Measurements from ENCODE around the gene SCN3A.
A peak's percentile ranks its signal among the peaks of the same experiment; 100 is the strongest.

SCN3A gene

GRCh38 chr2:165191096-165191728, 12.6 kb downstream of the SCN3A start:
- DNase-seq (ENCODE audit: low read depth): no peak

GRCh38 chr2:165185633-165186032, 18.2 kb downstream of the SCN3A start:
- DNase-seq (ENCODE audit: low read depth): no peak

GRCh38 chr2:165182029-165182428, 21.8 kb downstream of the SCN3A start:
- no peak for DNase-seq (ENCODE audit: low read depth)

GRCh38 chr2:165176780-165177179, 27.1 kb downstream of the SCN3A start:
- no peak for DNase-seq (ENCODE audit: low read depth)

GRCh38 chr2:165173215-165173614, 30.6 kb downstream of the SCN3A start:
- peak; percentile 7 for DNase-seq (ENCODE audit: low read depth)

GRCh38 chr2:165164201-165164600, 39.6 kb downstream of the SCN3A start:
- DNase-seq (ENCODE audit: low read depth): no peak

GRCh38 chr2:165163761-165164160, 40.1 kb downstream of the SCN3A start:
- DNase-seq (ENCODE audit: low read depth): no peak

- no peak for DNase-seq (ENCODE audit: low read depth)
Measured at GRCh38 chr2:165162466-165162865, 41.4 kb downstream of the SCN3A start.

GRCh38 chr2:165161510-165161909, 42.3 kb downstream of the SCN3A start:
- peak; percentile 24 for DNase-seq (ENCODE audit: low read depth)

- no peak for DNase-seq (ENCODE audit: low read depth)
Measured at GRCh38 chr2:165157160-165157559, 46.7 kb downstream of the SCN3A start.

GRCh38 chr2:165155152-165155551, 48.7 kb downstream of the SCN3A start:
- no peak for DNase-seq (ENCODE audit: low read depth)

- DNase-seq (ENCODE audit: low read depth): no peak
Measured at GRCh38 chr2:165149439-165149838, 54.4 kb downstream of the SCN3A start.

- DNase-seq (ENCODE audit: low read depth): no peak
Measured at GRCh38 chr2:165147186-165148045, 56.4 kb downstream of the SCN3A start.

- DNase-seq (ENCODE audit: low read depth): no peak
Measured at GRCh38 chr2:165144315-165144714, 59.5 kb downstream of the SCN3A start.

GRCh38 chr2:165141601-165142354, 62.1 kb downstream of the SCN3A start:
- no peak for DNase-seq (ENCODE audit: low read depth)

GRCh38 chr2:165126244-165126643, 77.6 kb downstream of the SCN3A start:
- no peak for DNase-seq (ENCODE audit: low read depth)

GRCh38 chr2:165122521-165122920, 81.3 kb downstream of the SCN3A start:
- DNase-seq (ENCODE audit: low read depth): no peak

GRCh38 chr2:165120740-165121467, 82.9 kb downstream of the SCN3A start:
- DNase-seq (ENCODE audit: low read depth): no peak

- no peak for DNase-seq (ENCODE audit: low read depth)
Measured at GRCh38 chr2:165115258-165115657, 88.6 kb downstream of the SCN3A start.

GRCh38 chr2:165114346-165114939, 89.4 kb downstream of the SCN3A start:
- DNase-seq (ENCODE audit: low read depth): peak; percentile 85

- DNase-seq (ENCODE audit: low read depth): peak; percentile 81
Measured at GRCh38 chr2:165113414-165113813, 90.4 kb downstream of the SCN3A start.

- DNase-seq (ENCODE audit: low read depth): no peak
Measured at GRCh38 chr2:165112789-165113188, 91.1 kb downstream of the SCN3A start.

Measured in amniotic epithelial cell (primary cell).